HL-60/S4 (cell line): ENCODE data around the gene PLA2G2D.

Experiments used
- in situ Hi-C: fragments of 300-500 bp; cut with MboI; formaldehyde crosslinking; loops from 2 replicates; pipeline ENCODE4 v1.14.3; 2022; ENCODE audit warnings: low sequenced_read_pairs

The PLA2G2D gene

DNA sequence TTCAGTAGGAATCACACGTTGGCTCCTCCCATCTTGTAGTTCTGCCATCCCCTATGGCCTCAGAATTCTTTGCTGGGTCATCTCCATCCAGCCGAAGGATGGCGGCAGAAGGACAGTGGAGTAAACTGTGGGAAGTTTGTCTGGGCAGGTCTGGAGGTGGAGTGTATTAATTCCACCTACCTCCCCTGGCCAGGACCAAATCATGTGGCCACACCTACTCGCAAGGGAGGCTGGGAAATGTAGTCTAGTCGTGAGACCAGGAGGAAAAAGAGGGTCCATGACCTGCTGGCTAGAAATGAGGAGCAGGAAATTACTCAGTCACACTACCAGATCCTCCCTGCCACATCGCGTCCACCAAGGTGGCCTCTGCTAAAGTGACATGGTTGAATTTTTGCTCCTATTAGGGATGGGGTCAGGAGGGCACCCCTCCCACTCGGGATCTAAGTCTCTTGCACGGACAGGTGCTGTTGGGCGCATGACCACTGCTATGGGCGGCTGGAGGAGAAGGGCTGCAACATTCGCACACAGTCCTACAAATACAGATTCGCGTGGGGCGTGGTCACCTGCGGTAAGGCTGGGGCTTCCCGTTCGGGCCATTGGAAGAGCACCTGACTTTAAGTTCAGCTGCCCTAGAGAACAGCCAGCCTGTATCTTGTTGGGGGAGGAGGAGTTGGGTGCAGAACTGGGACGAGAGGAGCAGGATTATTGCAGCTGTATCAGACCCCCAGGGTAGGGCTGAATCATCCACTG is 29.8 kb downstream of the PLA2G2D start:
- in situ Hi-C loops: no loop called here

DNA sequence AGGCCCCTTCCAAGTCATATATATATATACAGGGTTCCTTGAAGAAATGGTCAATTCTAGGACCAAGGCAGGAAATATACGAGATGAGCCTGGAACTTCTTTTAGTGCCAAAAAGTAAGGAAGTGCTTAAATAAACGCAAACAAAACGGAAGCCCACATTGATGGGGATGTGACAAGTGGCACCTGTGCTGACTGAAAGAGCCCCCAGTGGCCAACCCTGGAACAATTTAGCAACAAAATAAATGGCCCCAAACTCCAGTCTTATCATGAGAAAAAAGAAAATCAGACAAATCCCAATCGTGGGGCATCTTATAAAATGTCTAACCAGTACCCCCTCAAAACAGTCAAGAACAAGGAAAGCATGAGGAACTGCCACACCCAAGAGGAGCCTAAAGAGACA is 31.7 kb downstream of the PLA2G2D start:
- in situ Hi-C loops: no loop called here

DNA sequence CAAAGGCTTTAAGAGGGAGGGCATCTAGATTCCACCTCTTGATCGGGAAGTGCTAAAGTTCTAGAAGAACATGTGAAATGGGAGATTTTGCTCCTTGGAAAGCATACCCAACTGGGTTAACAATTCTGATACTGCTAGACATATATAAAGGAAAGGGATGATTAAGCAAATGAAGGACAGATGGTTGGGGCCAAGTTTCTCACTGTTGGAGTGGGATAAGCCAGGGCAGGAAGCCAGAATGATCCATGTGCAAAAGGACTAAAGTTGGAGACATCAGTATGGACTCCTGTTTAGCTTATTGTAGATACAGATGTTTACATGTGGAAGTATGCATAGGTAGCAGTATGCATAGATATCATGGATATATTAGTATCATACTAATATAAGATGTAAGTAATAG is 32.5 kb downstream of the PLA2G2D start:
- in situ Hi-C loops: no loop called here

DNA sequence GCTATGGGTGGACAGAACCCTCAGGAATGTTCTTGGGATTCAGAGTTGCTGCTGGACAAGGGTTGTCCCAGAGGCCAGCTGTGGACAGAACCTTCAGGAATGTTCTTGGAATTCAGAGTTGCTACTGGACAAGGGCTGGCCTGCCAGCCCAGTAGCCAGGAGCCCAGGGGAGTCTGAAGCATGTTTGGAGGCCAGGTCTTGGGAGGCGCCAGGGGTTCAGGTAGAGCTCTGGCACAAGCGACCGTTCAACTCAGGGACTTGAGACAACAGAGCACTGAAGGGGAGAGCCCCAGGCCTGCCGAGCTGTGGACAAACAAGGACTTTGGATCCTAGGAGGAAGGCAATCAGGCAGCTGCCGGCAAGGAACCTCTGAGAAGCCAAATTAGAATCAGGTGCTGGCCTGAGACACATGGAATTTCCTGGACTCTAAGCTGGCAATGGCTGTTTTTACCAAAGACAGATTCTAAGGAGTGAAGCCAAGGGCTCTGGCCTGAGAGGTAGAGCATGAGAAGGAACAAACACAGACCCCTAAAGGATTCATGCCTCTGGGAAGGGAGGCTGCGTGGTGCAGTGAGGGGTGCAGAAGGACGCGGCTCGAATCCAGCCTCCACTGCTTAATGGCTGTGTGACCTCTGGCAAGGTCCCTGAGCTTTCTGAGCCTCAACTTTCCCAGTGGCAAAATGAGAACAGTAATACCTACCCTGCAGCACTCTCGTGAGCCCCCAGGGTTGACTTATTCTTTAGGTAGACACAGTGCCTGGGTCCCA is 36.0 kb downstream of the PLA2G2D start:
- in situ Hi-C loops: no loop called here

DNA sequence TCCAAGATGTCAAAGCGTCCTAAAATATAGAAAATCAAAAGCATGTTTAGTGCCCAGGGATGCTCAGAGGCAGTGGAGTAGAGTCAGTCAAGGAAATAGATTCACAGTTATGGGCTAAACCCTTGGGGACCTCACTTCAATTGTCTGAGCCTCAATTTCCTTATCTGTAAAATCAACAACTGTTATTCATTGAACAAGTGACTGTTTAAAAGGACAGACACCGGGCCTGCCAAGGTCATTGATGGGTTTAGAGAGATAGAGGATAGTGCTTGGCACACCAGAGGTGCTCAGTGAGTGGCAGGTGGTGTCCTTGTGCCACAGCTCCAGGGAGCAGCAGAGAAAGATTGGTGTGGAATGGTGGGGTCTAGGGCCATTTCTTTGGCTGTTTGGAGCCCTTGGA is 36.6 kb downstream of the PLA2G2D start:
- in situ Hi-C loops: no loop called here

DNA sequence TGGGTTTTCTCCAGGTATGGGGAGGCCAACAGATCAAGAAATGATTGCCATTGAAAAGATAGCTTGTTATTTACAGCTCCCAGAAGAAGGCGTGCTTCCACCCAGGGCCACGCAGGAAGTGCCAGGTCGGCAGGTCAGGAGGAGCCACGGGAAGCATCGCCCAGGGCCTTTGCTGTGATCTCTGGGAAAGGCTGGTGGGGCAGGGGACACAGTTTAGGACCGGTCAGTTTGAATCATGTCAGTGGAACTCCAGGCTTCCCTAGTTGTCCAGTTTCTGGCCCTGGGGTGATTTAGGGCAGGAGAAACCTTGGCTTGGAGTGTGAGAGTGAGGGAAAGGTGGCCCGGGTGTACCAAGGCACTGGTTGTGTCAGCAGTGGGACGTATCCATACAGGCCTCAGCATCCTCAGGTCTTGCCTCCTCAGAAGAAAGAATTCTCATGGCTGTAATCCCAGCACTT is 38.0 kb downstream of the PLA2G2D start:
- in situ Hi-C loops: no loop called here

GRCh38 chr1:20080441-20081352 is 38.6 kb downstream of the PLA2G2D start:
- in situ Hi-C loops: no loop called here

GRCh38 chr1:20079661-20080305 is 39.6 kb downstream of the PLA2G2D start:
- in situ Hi-C loops: no loop called here

DNA sequence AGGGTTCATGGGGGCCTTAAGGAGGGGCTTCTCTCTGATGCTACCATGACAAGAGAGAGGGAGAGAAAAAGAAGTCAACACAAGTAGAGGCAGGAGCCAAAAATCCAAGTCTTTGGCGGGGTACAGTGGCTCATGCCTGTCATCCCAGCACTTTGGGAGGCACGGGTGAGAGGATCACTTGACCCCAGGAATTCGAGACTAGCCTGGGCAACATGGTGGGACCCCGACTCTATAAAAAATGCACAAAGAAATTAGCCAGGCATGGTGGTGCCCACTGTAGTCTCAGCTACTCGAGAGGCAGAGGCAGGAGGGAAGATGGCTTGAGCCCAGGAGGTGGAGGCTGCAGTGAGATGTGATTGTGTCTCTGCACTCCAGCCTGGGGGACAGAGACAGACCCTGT is 40.6 kb downstream of the PLA2G2D start:
- in situ Hi-C loops: no loop called here

GRCh38 chr1:20078171-20078651 is 41.1 kb downstream of the PLA2G2D start:
- in situ Hi-C loops: no loop called here

- in situ Hi-C loops: no loop called here
Measured at GRCh38 chr1:20076710-20077461, 42.5 kb downstream of the PLA2G2D start.

DNA sequence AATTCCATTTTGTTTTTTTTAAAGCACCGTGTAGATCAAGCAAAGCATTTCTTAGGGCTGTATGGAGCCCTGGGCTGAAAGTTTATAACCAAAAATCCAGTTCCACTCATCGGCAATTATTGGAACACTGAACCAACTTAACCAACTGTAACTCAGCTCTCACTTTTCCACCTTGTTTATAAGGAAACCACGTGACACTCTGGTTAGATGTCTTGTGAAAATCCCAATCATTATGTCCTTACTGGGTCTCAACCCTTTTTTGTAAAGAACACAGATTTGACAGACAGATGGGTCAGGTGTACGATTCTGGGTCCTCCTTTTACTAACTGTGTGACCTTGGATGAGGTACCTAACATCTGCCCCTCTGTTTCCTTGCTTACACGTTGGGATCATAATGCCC is 43.1 kb downstream of the PLA2G2D start:
- in situ Hi-C loops: no loop called here

GRCh38 chr1:20075345-20075744 is 44.0 kb downstream of the PLA2G2D start:
- in situ Hi-C loops: no loop called here

- in situ Hi-C loops: no loop called here
Measured at GRCh38 chr1:20074725-20075171, 44.6 kb downstream of the PLA2G2D start.

DNA sequence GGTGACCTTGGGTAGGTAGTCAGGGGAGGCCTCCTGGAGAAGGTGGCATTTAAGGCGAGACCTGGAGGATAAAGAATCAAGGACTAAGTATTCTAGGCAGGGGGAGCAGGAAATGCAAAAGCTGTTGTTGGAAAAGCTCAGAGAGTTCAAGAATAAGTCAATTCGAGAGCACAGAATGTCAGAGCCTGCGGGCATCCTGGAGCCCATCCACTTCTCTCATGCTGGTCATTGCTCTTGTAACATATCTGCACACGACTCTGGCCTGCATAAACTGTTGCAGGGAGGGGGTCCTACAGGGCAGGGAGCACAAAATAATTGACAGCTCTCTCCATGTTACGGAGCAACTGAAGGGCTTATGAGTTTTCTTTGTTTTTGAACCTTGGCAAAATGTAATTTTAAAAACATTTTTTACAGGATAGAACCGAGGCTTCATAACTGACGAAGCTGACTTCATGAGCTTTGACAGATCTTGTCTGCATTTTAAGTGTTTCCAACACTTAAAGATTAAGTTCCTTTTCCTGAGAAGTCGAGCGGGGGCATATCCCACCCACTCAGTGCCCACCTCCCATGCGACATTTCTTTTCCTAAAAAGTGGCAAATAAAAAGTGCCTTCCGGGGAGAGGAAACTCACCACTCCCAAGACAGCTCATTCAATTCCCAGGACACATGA is 45.1 kb downstream of the PLA2G2D start:
- in situ Hi-C loops: no loop called here

GRCh38 chr1:20073256-20073655 is 46.1 kb downstream of the PLA2G2D start:
- in situ Hi-C loops: no loop called here

DNA sequence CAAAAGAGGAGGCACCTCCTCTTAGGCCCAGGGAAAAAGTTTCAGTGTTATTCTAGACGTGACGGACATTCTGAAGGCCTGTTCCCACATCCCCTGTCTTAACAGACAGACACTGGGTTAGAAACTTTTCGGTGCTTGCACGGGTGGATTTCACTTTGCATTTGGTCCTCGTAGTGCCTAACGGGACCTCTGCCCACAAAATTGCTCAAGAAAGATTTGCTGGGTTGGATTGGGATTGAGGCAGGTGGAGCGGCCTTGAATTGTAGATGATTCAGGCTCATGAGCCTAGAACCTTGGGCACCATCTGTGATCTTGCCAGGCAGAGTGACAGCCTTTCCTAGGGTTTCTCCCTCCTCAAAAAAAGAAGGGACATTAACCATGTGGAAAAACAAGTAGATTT is 46.6 kb downstream of the PLA2G2D start:
- in situ Hi-C loops: no loop called here

DNA sequence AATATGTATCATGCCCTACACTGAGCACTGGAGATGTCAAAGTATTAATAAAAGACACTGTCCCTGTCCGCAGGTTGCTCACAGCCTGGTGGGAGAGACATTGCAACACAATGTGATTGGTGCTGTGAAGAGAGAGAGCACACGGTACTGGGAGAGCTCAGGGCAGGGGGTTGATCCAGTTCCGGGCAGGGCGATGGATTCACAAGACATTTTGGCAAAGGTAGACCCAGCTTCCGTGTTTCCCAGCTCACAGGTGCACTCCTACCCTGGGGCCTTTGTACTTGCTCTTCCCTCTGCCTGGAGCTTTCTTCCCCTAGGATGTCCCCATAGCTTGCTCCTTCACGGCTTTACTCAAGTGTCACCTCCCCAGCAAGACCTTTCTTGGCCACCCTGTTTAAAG is 47.9 kb downstream of the PLA2G2D start:
- in situ Hi-C loops: no loop called here

DNA sequence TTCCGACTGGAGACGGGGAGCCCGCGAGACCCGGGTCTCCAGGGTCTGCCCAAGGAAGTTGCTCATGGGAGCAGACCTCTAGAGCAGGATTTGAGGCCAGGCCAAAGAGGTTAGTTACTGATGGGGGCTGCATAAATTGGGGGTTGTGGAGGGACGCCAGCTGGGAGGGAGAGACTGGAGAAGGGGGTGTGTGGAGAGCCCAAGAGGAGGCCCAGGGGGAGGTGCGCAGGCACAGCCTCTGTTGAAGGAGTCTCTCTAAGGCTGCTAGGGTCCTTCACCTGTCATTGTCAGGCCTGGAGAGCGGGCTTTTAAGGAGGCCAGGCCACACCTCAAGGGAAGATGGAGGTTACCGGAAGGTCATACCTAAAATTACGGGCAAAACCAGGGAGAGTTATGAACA is 49.0 kb downstream of the PLA2G2D start:
- in situ Hi-C loops: no loop called here
